Measurements from ENCODE around the gene IKZF2.
"Not testable (repeated sequence)": the region's sequence is repeated elsewhere in the genome, so short reads cannot be mapped to it uniquely, and the experiment has no call there.

The IKZF2 gene

DNA sequence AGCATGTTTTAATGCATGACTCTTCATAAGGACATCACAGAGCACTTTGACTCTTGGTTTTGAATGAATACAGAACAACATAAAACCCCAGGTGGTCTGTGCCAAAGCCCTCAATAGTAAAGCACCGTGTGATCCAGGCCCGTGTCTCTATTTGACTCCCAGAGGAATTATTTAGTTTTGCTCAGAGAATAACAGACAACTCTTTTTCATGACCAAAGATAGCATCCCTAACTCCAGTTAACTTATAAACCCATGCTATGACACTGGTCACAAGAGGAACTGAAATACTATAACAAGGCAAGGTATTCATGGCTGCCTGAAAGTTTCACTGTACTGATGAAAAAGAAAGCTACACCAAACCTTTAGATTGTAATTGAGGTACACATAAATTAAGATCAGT, 128.4 kb downstream of the IKZF2 start:
- H3K27ac ChIP-seq (replicated peaks), result no peak overlapping the region
- H3K4me3 ChIP-seq (replicated peaks; ENCODE audit: insufficient read depth, low read length), result no peak overlapping the region
- DNase-seq (ENCODE audit: low read depth in 1 of 2, low spot score in 1 of 2), result no peak
- no peak for TF ChIP-seq GABPA (IDR thresholded peaks at IDR 0.05; ENCODE audit: low read depth)
- no peak for TF ChIP-seq POLR2AphosphoS5 (IDR thresholded peaks at IDR 0.05; ENCODE audit: low read depth)
- TF ChIP-seq SPI1 (IDR thresholded peaks at IDR 0.05; ENCODE audit: borderline replicate concordance, low read depth), result no peak
- TF ChIP-seq, protein P1, sequence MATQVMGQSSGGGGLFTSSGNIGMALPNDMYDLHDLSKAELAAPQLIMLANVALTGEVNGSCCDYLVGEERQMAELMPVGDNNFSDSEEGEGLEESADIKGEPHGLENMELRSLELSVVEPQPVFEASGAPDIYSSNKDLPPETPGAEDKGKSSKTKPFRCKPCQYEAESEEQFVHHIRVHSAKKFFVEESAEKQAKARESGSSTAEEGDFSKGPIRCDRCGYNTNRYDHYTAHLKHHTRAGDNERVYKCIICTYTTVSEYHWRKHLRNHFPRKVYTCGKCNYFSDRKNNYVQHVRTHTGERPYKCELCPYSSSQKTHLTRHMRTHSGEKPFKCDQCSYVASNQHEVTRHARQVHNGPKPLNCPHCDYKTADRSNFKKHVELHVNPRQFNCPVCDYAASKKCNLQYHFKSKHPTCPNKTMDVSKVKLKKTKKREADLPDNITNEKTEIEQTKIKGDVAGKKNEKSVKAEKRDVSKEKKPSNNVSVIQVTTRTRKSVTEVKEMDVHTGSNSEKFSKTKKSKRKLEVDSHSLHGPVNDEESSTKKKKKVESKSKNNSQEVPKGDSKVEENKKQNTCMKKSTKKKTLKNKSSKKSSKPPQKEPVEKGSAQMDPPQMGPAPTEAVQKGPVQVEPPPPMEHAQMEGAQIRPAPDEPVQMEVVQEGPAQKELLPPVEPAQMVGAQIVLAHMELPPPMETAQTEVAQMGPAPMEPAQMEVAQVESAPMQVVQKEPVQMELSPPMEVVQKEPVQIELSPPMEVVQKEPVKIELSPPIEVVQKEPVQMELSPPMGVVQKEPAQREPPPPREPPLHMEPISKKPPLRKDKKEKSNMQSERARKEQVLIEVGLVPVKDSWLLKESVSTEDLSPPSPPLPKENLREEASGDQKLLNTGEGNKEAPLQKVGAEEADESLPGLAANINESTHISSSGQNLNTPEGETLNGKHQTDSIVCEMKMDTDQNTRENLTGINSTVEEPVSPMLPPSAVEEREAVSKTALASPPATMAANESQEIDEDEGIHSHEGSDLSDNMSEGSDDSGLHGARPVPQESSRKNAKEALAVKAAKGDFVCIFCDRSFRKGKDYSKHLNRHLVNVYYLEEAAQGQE (IDR thresholded peaks at IDR 0.05; ENCODE audit: insufficient replicate concordance, low read depth), result no peak
- TF ChIP-seq, protein P2, sequence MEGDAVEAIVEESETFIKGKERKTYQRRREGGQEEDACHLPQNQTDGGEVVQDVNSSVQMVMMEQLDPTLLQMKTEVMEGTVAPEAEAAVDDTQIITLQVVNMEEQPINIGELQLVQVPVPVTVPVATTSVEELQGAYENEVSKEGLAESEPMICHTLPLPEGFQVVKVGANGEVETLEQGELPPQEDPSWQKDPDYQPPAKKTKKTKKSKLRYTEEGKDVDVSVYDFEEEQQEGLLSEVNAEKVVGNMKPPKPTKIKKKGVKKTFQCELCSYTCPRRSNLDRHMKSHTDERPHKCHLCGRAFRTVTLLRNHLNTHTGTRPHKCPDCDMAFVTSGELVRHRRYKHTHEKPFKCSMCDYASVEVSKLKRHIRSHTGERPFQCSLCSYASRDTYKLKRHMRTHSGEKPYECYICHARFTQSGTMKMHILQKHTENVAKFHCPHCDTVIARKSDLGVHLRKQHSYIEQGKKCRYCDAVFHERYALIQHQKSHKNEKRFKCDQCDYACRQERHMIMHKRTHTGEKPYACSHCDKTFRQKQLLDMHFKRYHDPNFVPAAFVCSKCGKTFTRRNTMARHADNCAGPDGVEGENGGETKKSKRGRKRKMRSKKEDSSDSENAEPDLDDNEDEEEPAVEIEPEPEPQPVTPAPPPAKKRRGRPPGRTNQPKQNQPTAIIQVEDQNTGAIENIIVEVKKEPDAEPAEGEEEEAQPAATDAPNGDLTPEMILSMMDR (IDR thresholded peaks at IDR 0.05; ENCODE audit: insufficient read depth, low read length), result no peak
- no peaks in the 10 kb centered on the region for H3K27me3 ChIP-seq (ENCODE audit: insufficient read depth, poor library complexity, severe bottlenecking)

DNA sequence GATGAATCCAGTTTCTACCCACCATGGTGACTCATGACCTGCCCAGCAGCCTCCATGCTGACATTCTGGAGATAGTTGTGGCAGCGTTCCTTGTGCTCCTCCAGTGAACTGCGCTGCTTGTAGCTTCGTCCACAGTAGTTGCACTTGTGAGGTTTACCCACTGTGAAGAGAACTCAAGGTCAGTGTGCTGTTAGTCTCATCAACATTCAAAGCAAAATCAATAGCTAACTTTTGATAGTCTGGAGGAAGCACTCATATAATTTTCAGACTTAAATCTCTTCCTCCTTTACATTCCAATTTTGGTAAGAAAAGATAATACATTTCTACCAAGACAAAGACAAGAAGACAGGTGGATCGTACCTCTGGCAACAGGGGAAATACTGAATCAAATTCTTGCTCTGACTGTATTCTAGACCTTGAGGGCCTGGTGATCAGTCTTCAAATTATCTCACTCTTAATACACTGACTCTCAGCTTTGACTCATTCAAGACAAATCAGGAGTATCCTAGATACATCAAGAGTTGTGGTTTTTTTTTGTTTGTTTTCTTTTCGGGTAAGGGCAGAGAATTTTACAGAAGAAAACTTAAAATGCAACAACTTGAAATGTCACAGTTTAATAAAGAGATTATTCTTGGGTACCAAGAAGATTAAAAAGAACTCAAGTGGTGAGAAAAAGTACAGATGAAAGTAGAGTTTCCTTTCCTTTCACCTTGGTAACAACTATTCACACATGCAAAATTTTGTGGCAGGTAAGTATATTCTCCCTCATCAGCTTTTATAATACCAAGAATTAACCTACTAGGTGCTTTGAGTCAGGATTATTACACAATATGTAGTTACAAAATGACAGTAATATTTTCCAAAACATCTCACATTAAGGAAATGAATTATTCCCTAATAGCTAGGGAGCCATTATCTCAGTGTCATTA, 129.2 kb downstream of the IKZF2 start:
- H3K27ac ChIP-seq (replicated peaks), result no peak overlapping the region
- no peak for TF ChIP-seq SPI1 (IDR thresholded peaks at IDR 0.05; ENCODE audit: borderline replicate concordance, low read depth)
- TF ChIP-seq, protein P1 (IDR thresholded peaks at IDR 0.05; ENCODE audit: insufficient replicate concordance, low read depth), result no peak
- no peak for TF ChIP-seq GABPA (IDR thresholded peaks at IDR 0.05; ENCODE audit: low read depth)
- TF ChIP-seq POLR2AphosphoS5 (IDR thresholded peaks at IDR 0.05; ENCODE audit: low read depth), result no peak
- TF ChIP-seq, protein P2 (IDR thresholded peaks at IDR 0.05; ENCODE audit: insufficient read depth, low read length), result no peak
- no peaks in the 10 kb centered on the region for H3K27me3 ChIP-seq (ENCODE audit: insufficient read depth, poor library complexity, severe bottlenecking)
- H3K4me3 ChIP-seq (replicated peaks; ENCODE audit: insufficient read depth, low read length), result no peak overlapping the region
- DNase-seq (ENCODE audit: low read depth in 1 of 2, low spot score in 1 of 2), result no peak

DNA sequence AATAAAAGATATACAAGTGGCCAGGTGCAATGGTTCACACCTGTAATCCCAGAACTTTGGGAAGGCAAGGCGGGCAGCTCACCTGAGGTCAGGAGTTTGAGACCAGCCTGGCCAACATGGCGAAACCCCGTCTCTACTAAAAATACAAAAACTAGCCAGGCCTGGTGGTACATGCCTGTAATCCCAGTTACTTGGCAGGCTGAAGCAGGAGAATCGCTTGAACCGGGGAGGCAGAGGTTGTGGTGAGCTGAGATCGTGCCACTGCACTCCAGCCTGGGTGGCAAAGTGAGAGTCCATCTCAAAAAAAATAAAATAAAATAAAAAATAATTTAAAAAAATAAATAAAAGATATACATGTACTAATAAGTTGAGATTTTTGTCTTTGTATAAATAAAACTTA, 130.5 kb downstream of the IKZF2 start:
- not testable (repeated sequence) for H3K27me3 ChIP-seq (ENCODE audit: insufficient read depth, poor library complexity, severe bottlenecking); H3K27ac ChIP-seq (replicated peaks); DNase-seq (ENCODE audit: low read depth in 1 of 2, low spot score in 1 of 2); H3K4me3 ChIP-seq (replicated peaks; ENCODE audit: insufficient read depth, low read length)

DNA sequence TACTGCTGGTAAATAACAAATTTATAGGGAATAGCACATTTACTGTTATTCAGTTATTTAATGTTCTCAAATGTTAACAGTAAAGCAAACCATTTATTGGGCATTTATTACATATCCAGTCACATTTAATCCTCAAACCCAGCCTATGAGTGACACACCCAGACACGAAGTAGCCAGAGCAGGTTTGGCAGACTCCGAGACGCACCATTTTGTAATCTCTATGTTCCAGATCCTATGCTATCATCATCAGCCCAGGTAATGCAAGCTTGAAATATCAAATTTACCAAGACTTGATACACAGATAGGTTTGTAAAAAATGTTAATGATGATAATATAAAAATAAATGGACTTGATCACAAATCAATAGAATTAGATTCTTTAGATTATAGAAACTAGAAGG, 131.1 kb downstream of the IKZF2 start:
- H3K27me3 ChIP-seq (ENCODE audit: insufficient read depth, poor library complexity, severe bottlenecking), result no peaks in the 10 kb centered on the region
- no peak overlapping the region for H3K4me3 ChIP-seq (replicated peaks; ENCODE audit: insufficient read depth, low read length)
- TF ChIP-seq, protein P2 (IDR thresholded peaks at IDR 0.05; ENCODE audit: insufficient read depth, low read length), result no peak
- TF ChIP-seq POLR2AphosphoS5 (IDR thresholded peaks at IDR 0.05; ENCODE audit: low read depth), result no peak
- TF ChIP-seq, protein P1 (IDR thresholded peaks at IDR 0.05; ENCODE audit: insufficient replicate concordance, low read depth), result no peak
- TF ChIP-seq GABPA (IDR thresholded peaks at IDR 0.05; ENCODE audit: low read depth), result no peak
- no peak for TF ChIP-seq SPI1 (IDR thresholded peaks at IDR 0.05; ENCODE audit: borderline replicate concordance, low read depth)
- no peak overlapping the region for H3K27ac ChIP-seq (replicated peaks)
- no peak for DNase-seq (ENCODE audit: low read depth in 1 of 2, low spot score in 1 of 2)

Data from HL-60 (cell line).